ENCODE measurements around the gene KCNH5. TPM values are rescaled to one million over a fixed set of nuclear protein-coding genes. Genes with fewer than 3 reads are reported as not detected.
"Not testable (repeated sequence)": the region's sequence is repeated elsewhere in the genome, so short reads cannot be mapped to it uniquely, and the experiment has no call there.

Gene KCNH5
- total RNA-seq, 6 donors from 2014 or later: under 0.01 to 0.22 TPM; not detected in 4

- Histone ChIP-seq H3K36me3 (no peaks in the 10 kb centered on the region), H3K27me3 (no peaks in the 10 kb centered on the region), H3K4me3 (no peak overlapping the region), H3K27ac (no peak overlapping the region), H3K4me1 (no peaks in the 10 kb centered on the region), H3K9me3 (no peaks in the 10 kb centered on the region)
- DNase-seq: no peak
- ATAC-seq (ENCODE audit: low FRiP score in 2 of 2): no peak
- no peak for TF ChIP-seq EP300 (IDR thresholded peaks at IDR 0.05)
- no peak for TF ChIP-seq POLR2AphosphoS5 (IDR thresholded peaks at IDR 0.05)
- TF ChIP-seq POLR2A (IDR thresholded peaks at IDR 0.05): no peak
- TF ChIP-seq CTCF (IDR thresholded peaks at IDR 0.05): no peak
Measured at GRCh38 chr14:62864588-62864987, 180.7 kb downstream of the KCNH5 start.

GRCh38 chr14:62858011-62858410 lies 187.2 kb downstream of the KCNH5 start:
- ATAC-seq (ENCODE audit: low FRiP score in 2 of 2); H3K9me3 ChIP-seq; DNase-seq; H3K27ac ChIP-seq; H3K27me3 ChIP-seq; H3K4me1 ChIP-seq; H3K36me3 ChIP-seq; H3K4me3 ChIP-seq: not testable (repeated sequence)
- 41 to 54% methylated on average over 2 of the region's 2 CpGs for WGBS, 2 donors

GRCh38 chr14:62854951-62855350 lies 190.3 kb downstream of the KCNH5 start:
- DNase-seq: no peak
- H3K36me3 ChIP-seq: no peaks in the 10 kb centered on the region
- H3K4me3 ChIP-seq: no peak overlapping the region
- ATAC-seq (ENCODE audit: low FRiP score in 2 of 2): no peak
- TF ChIP-seq EP300 (IDR thresholded peaks at IDR 0.05) (no peak), POLR2A (IDR thresholded peaks at IDR 0.05) (no peak), POLR2AphosphoS5 (IDR thresholded peaks at IDR 0.05) (no peak), CTCF (IDR thresholded peaks at IDR 0.05) (no peak)
- no peaks in the 10 kb centered on the region for H3K4me1 ChIP-seq
- H3K9me3 ChIP-seq: no peaks in the 10 kb centered on the region
- 85 to 86% methylated on average over 4 of the region's 4 CpGs for WGBS, 2 donors
- no peaks in the 10 kb centered on the region for H3K27me3 ChIP-seq
- H3K27ac ChIP-seq: no peak overlapping the region

- no peak for DNase-seq
- Histone ChIP-seq H3K4me3 (no peak overlapping the region), H3K36me3 (no peaks in the 10 kb centered on the region), H3K4me1 (no peaks in the 10 kb centered on the region), H3K27me3 (no peaks in the 10 kb centered on the region), H3K27ac (no peak overlapping the region), H3K9me3 (no peaks in the 10 kb centered on the region)
- no peak for TF ChIP-seq POLR2A (IDR thresholded peaks at IDR 0.05)
- no peak for TF ChIP-seq CTCF (IDR thresholded peaks at IDR 0.05)
- TF ChIP-seq EP300 (IDR thresholded peaks at IDR 0.05): no peak
- TF ChIP-seq POLR2AphosphoS5 (IDR thresholded peaks at IDR 0.05): no peak
- ATAC-seq (ENCODE audit: low FRiP score in 2 of 2): no peak
Measured at GRCh38 chr14:62847168-62847567, 198.1 kb downstream of the KCNH5 start.

- Histone ChIP-seq H3K27me3 (no peaks in the 10 kb centered on the region), H3K27ac (no peak overlapping the region), H3K4me3 (no peak overlapping the region), H3K36me3 (no peaks in the 10 kb centered on the region), H3K9me3 (no peaks in the 10 kb centered on the region), H3K4me1 (no peaks in the 10 kb centered on the region)
- DNase-seq (no peak), ATAC-seq (ENCODE audit: low FRiP score in 2 of 2) (no peak)
- TF ChIP-seq POLR2AphosphoS5 (IDR thresholded peaks at IDR 0.05) (no peak), CTCF (IDR thresholded peaks at IDR 0.05) (no peak), POLR2A (IDR thresholded peaks at IDR 0.05) (no peak), EP300 (IDR thresholded peaks at IDR 0.05) (no peak)
- WGBS, 2 donors: 82 to 84% methylated on average over 2 of the region's 2 CpGs
Measured at GRCh38 chr14:62844546-62844945, 200.7 kb downstream of the KCNH5 start.

Measured in upper lobe of left lung (tissue), 6 donors.